ENCODE results near the gene STAP2.

The STAP2 gene, protein sequence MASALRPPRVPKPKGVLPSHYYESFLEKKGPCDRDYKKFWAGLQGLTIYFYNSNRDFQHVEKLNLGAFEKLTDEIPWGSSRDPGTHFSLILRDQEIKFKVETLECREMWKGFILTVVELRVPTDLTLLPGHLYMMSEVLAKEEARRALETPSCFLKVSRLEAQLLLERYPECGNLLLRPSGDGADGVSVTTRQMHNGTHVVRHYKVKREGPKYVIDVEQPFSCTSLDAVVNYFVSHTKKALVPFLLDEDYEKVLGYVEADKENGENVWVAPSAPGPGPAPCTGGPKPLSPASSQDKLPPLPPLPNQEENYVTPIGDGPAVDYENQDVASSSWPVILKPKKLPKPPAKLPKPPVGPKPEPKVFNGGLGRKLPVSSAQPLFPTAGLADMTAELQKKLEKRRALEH

GRCh38 chr19:4338441-4339355 is at the start of gene STAP2:
Gene STAP2 (minus strand): TSS chr19:4338827. CDS start chr19:4338753, 74 bp downstream.
- DNase-seq (ENCODE audit: low read depth in 2 of 2): no peak

GRCh38 chr19:4386041-4386782 is 47.6 kb upstream of the STAP2 start:
- DNase-seq (ENCODE audit: low read depth in 2 of 2): no peak

DNA sequence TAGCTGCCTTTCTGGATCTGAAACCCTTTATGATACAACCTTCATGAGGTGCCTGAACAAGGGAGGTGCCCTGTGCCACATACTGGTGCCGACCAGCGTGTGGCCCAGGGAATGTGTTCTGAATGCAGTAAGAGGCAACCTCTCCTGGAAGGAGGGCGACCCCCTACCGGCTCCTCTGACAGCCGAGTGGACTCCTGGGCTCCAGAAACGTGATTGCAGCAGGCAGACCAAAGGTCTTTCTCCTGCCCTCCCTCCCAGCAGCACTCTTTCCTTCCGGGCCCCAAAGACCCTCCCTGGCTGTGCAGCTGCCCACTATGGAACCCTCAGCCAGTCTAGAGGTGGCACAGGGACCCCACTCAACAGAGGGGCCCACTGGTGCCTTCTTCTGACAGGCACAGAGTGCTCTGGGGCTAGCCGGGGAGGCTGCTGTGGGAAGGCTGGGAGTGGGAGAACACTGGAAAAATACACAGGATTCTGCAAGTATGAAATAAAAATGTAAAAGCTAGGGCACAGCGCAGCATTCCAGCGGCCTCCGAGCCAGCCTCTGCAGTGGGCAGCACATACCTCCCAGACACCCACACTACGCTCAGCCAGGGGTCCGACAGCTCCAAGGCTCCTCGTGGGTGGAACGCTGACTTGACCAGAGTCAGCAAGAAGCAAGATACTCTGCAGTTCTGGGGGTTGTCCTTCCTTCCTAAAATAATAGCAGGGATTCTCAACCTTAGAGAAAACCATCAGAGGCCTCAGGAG is 46.8 kb upstream of the STAP2 start:
- no peak for DNase-seq (ENCODE audit: low read depth in 2 of 2)

- DNase-seq (ENCODE audit: low read depth in 2 of 2): no peak
These were observed 41.7 kb upstream of the STAP2 start for GRCh38 chr19:4380254-4380727.

GRCh38 chr19:4379383-4380253 is 41.0 kb upstream of the STAP2 start:
- no peak for DNase-seq (ENCODE audit: low read depth in 2 of 2)

GRCh38 chr19:4378886-4379285 is 40.3 kb upstream of the STAP2 start:
- DNase-seq (ENCODE audit: low read depth in 2 of 2): no peak

- no peak for DNase-seq (ENCODE audit: low read depth in 2 of 2)
These were observed 38.6 kb upstream of the STAP2 start for GRCh38 chr19:4376991-4377781.

GRCh38 chr19:4376671-4376990 is 38.0 kb upstream of the STAP2 start:
- no peak for DNase-seq (ENCODE audit: low read depth in 2 of 2)

GRCh38 chr19:4376028-4376670 is 37.5 kb upstream of the STAP2 start:
- DNase-seq (ENCODE audit: low read depth in 2 of 2): no peak

DNA sequence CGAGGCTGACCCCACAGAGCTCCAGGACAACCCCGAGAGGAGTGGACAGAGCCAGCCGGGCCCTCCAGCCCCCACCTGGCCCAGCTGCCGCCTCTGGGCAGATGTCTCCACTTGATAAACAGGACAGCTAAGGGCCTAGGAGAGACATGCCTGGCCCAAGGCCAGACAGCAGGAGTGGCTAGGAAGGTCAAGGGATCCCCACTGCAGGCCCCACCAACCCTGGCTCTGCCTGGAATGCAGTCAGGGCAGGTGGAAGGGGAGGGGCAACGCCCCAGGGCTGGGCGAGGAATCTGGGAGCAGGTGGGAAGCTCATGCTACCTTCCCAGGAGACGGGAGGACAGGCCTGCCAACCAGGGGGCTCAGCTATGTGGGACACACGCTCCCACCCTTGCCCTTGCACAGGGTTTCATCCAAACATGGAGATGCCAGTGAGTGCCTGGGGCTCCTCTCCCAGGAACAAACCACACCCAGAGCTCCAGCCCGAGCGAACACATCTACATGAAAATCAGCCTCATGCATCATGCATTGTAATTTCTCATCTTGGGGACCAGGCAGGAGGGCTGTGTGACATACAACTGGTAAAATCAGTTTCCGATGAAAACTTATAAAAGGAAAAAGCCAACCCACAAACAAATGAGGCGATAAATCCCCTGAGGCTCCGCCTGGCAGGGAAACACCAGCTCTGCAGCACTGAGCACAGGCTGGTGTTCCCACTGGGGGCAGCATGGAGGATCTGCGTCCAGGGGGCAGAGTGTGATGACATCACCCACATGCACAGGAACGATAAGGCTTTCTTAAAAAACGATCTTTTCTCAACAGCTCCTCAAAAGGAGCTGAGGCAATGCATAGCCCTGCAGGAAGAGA is 36.8 kb upstream of the STAP2 start:
- no peak for DNase-seq (ENCODE audit: low read depth in 2 of 2)

DNA sequence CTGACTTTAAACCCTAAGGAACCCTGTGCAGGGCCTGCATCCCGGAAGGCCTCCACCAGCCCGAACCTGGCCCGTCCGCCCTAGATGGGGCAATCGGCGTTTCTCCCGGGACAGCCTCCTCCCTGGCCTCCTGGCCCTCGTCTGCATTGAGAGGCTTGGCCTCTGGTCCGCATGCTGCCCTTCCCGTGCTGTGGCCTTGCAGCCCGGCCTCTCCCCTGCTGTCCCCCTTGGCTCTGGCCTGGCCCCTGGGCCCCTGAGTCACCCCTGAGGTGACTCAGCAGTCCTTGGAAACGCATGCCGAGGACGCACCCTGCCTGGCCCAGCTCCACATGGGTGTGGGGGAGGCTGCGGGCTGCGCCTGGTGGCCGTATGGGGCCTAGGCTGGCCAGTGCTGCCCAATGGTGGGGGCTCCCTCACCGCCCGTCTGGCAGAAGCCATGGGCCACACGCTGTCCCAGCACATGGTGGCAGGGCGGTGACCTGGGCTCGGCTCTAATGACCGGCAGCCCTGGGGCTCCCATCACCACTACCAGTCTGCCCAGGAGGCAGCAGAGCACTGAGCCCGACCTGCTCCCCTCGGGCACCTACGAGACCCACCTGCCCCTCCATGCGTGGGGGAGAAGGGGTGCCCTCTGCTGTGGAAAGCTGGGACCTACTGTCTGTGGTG is 36.0 kb upstream of the STAP2 start:
- no peak for DNase-seq (ENCODE audit: low read depth in 2 of 2)

GRCh38 chr19:4373601-4374497 is 35.2 kb upstream of the STAP2 start:
- no peak for DNase-seq (ENCODE audit: low read depth in 2 of 2)

DNA sequence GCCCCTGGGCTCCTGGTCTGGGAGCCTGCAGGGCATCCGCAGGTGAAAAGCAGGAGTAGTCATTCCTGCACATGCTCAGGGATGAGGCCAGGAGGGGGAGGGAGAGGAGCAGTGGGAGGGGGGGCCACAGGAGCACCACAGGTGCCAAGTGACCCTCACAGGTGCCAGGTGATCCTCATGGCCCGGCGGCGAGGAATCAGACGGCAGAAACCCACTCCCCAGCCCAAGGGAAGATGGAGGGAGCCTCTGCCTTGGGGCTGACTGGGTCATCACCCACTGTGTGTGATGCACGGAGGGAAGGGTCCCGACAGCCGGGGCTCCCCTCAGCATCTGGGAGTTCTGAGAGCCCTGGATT is 34.4 kb upstream of the STAP2 start:
- DNase-seq (ENCODE audit: low read depth in 2 of 2): no peak

DNA sequence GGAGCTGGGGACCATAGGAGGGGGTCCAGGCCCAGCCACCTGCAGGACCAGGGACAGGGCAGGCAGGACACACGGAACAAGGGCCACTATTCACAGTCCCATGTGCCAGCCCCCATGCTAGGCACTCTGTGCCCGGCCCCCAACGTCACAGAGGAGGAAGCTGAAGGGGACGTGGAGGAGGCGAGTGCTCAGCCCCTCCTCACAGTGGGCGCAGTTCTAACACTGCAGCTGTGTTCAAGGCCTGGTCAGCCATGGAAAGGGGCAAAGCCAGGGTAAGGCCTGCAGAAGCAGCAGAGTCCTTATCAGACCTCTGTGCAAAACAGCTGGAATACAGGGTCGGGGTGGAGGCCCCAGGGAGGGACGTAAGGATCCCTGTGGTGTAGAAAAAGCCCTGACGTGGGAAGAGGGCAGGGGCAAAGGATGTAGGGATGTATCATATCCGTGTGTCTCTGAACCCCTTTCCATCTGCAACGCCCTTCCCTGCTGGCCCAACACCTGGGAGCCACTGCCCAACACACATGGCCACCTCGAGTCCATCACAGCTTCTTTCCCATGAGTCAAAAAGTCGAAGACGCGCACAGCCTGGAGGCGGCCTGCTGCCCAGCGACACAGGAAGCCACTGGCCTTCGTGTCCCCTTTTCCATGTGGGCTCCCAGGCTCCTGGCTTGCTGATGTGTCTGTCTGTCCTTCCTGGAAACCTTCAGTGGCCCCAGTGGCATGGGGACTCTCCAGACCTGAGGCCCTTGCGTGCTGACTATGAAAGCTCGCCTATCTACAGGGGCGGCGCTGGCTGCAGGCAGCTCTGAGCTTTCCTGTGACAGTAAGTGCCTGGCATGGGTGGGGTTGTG is 33.8 kb upstream of the STAP2 start:
- no peak for DNase-seq (ENCODE audit: low read depth in 2 of 2)
